ENCODE measurements around the gene KAT6B.

The KAT6B gene

DNA sequence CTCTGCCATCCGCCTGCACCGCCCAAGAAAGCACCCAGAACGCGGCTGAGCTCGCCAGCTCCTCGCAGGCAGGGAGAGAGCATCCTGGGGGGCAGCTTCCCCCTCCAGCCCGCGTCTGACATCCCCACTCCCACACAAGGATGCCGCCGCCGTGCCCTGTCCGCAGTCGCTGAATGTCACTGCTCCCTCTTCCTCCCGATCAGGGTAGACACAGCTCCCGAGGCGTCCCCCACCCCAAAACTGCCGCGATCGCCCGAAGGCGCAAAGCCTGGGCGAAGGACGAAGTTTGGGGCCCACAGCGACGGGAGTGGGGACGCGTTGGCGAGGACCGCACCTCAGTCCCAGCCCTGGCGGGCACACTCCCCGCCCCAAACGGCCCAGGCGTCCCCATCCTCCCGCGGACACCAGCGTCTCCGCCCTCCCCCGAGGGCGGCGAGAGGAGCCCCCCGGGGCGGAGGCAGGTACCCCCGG lies 1.5 kb upstream of the KAT6B start (continued):
- TF ChIP-seq ZNF645 (tag by site-specific recombination; IDR thresholded peaks at IDR 0.05) (no peak), ZNF623 (tag by site-specific recombination; IDR thresholded peaks at IDR 0.05) (no peak), ZNF341 (tag by site-specific recombination; IDR thresholded peaks at IDR 0.05; ENCODE audit: low read depth) (peak; percentile 26; the same call in 1 of the 2 replicates), PRDM10 (tag by site-specific recombination; IDR thresholded peaks at IDR 0.05) (peak; percentile 34; the same call in 1 of the 2 replicates), ZFHX2 (tag by site-specific recombination; conservative IDR thresholded peaks at IDR 0.05) (peak; percentile 81), ZNF184 (tag by site-specific recombination; IDR thresholded peaks at IDR 0.05) (no peak), SP2 (tag by site-specific recombination; IDR thresholded peaks at IDR 0.05) (peak; percentile 37), OSR2 (tag by site-specific recombination; IDR thresholded peaks at IDR 0.05) (no peak)
- TF ChIP-seq, protein P1, sequence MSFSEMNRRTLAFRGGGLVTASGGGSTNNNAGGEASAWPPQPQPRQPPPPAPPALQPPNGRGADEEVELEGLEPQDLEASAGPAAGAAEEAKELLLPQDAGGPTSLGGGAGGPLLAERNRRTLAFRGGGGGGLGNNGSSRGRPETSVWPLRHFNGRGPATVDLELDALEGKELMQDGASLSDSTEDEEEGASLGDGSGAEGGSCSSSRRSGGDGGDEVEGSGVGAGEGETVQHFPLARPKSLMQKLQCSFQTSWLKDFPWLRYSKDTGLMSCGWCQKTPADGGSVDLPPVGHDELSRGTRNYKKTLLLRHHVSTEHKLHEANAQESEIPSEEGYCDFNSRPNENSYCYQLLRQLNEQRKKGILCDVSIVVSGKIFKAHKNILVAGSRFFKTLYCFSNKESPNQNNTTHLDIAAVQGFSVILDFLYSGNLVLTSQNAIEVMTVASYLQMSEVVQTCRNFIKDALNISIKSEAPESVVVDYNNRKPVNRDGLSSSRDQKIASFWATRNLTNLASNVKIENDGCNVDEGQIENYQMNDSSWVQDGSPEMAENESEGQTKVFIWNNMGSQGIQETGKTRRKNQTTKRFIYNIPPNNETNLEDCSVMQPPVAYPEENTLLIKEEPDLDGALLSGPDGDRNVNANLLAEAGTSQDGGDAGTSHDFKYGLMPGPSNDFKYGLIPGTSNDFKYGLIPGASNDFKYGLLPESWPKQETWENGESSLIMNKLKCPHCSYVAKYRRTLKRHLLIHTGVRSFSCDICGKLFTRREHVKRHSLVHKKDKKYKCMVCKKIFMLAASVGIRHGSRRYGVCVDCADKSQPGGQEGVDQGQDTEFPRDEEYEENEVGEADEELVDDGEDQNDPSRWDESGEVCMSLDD (tag by site-specific recombination; IDR thresholded peaks at IDR 0.05) = peak; percentile 96
- TF ChIP-seq, protein P2, sequence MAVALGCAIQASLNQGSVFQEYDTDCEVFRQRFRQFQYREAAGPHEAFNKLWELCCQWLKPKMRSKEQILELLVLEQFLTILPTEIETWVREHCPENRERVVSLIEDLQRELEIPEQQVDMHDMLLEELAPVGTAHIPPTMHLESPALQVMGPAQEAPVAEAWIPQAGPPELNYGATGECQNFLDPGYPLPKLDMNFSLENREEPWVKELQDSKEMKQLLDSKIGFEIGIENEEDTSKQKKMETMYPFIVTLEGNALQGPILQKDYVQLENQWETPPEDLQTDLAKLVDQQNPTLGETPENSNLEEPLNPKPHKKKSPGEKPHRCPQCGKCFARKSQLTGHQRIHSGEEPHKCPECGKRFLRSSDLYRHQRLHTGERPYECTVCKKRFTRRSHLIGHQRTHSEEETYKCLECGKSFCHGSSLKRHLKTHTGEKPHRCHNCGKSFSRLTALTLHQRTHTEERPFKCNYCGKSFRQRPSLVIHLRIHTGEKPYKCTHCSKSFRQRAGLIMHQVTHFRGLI (tag by site-specific recombination; IDR thresholded peaks at IDR 0.05) = no peak

DNA sequence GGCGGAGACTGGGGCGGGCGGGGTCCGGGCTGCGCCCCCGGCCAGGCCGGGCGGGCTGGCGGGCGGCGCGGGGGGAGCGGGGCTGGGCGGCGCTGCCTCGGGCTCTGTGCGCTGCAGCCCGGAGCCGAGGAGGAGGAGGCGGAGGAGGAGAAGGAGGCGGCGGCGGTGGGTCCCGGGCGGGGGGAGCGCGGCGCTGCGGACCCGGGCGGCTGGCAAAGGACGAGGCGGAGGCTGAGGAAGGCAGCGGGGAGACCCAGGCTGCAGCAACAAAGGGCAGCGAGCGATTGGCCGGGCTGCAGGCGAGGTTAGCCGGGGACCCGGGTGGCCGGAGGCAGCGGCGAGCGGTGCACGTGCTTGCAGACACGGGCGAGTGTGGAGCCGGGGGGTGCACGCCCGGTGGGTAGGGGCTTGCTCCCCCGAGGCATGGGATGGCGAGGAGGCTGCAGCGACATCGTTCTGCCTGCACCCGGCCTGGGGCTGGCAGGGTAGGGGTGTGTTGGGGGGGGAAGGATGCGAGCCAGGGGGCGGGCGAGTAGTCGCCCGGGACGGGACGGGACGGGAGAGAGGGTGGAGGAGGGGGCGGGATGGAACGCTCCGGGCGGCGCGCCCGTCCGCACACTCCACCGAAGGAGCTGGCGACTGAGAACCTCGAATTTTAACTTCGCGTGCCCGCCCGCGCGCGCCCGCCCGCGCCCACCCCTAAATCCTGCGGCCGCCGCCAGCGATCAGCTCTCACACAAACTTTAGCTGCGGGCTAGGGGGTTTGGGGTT lies 844 bp upstream of the KAT6B start:
- Histone ChIP-seq H3K27ac (ENCODE audit: extremely low read depth, low read depth, low read length) (peak overlapping the region; percentile 99), H3K36me3 (ENCODE audit: control insufficient read depth in 2 of 2, insufficient read depth in 1 of 2, low read length in 2 of 2) (peaks cover 0 to 3% of the 10 kb centered on the region in 2 experiments; a peak in 1 of 3 replicates), H3K4me3 (ENCODE audit: low read depth, low read length) (peak overlapping the region; percentile 71), H3K9me3 (ENCODE audit: control insufficient read depth, insufficient read depth, low read depth, low read length) (no peaks in the 10 kb centered on the region; the same call in 1 of the 2 replicates), H3K4me1 (ENCODE audit: control insufficient read depth, insufficient read depth, low read length) (peaks cover 29% of the 10 kb centered on the region)
- POLR2A ChIA-PET = interaction anchor here (0.6 to 1.7 kb wide), 15 partner anchors 58 to 799 kb away, joined by 3 to 6 read pairs (median 3); no protein-coding TSS in a partner anchor
- CTCF ChIA-PET = interaction anchor here (1.2 kb wide), 1 partner anchor 149 kb away, joined by 5 read pairs; no protein-coding TSS in a partner anchor
- TF ChIP-seq EGR2 (tag by site-specific recombination; IDR thresholded peaks at IDR 0.05; ENCODE audit: low read depth) (peak; percentile 78), ZNF121 (tag by site-specific recombination; IDR thresholded peaks at IDR 0.05) (no peak; the same call in 1 of the 2 replicates), ZFP69B (tag by site-specific recombination; IDR thresholded peaks at IDR 0.05) (peak; percentile 90), ZNF501 (tag by site-specific recombination; IDR thresholded peaks at IDR 0.05) (peak; percentile 94), ZBTB7A (tag by site-specific recombination; IDR thresholded peaks at IDR 0.05; ENCODE audit: low read depth) (peak; percentile 100), ZNF18 (tag by site-specific recombination; IDR thresholded peaks at IDR 0.05) (peak; percentile 66), ZNF48 (tag by site-specific recombination; IDR thresholded peaks at IDR 0.05) (no peak), ZNF146 (tag by site-specific recombination; IDR thresholded peaks at IDR 0.05) (peak; percentile 55), GLIS2 (tag by site-specific recombination; IDR thresholded peaks at IDR 0.05) (peak; percentile 92), SETDB1 (IDR thresholded peaks at IDR 0.05; ENCODE audit: insufficient read length, low read length) (no peak), ZSCAN30 (tag by site-specific recombination; IDR thresholded peaks at IDR 0.05) (peak; percentile 99), ZBTB48 (tag by site-specific recombination; IDR thresholded peaks at IDR 0.05) (peak; percentile 79)
- TF ChIP-seq, protein P3, sequence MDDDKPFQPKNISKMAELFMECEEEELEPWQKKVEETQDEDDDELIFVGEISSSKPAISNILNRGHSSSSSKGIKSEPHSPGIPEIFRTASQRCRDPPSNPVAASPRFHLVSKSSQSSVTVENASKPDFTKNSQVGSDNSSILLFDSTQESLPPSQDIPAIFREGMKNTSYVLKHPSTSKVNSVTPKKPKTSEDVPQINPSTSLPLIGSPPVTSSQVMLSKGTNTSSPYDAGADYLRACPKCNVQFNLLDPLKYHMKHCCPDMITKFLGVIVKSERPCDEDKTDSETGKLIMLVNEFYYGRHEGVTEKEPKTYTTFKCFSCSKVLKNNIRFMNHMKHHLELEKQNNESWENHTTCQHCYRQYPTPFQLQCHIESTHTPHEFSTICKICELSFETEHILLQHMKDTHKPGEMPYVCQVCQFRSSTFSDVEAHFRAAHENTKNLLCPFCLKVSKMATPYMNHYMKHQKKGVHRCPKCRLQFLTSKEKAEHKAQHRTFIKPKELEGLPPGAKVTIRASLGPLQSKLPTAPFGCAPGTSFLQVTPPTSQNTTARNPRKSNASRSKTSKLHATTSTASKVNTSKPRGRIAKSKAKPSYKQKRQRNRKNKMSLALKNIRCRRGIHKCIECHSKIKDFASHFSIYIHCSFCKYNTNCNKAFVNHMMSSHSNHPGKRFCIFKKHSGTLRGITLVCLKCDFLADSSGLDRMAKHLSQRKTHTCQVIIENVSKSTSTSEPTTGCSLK (tag by site-specific recombination; IDR thresholded peaks at IDR 0.05) = no peak

Measured in HEK293 (cell line).